Activated CD8-positive, alpha-beta memory T cell treated with anti-CD3 and anti-CD28 coated beads for 1 hour (primary cell): ENCODE measurements around the gene THBS1.
A peak's percentile ranks its signal among the peaks of the same experiment; 100 is the strongest.

Experiments used
- DNase-seq, 2 donors: peaks; one replicate each; pipeline ENCODE4 v3.0.0-alpha.2; 2020; ENCODE audit warnings: low read depth in 1 of 2; ENCODE audit errors: extremely low read depth in 1 of 2

Gene THBS1

GRCh38 chr15:39573287-39573686, 7.6 kb upstream of the THBS1 start:
- no peak for DNase-seq

- no peak for DNase-seq
These were observed 7.0 kb upstream of the THBS1 start for GRCh38 chr15:39573844-39574243.

- DNase-seq = no peak
These were observed 6.5 kb upstream of the THBS1 start for GRCh38 chr15:39574427-39574826.

- no peak for DNase-seq
These were observed 5.7 kb upstream of the THBS1 start for GRCh38 chr15:39575180-39575579.

GRCh38 chr15:39578851-39579486, 1.9 kb upstream of the THBS1 start:
- no peak for DNase-seq

GRCh38 chr15:39579487-39580116, 1.3 kb upstream of the THBS1 start:
- no peak for DNase-seq

- peak; percentile 47 to 80 for DNase-seq
These were observed 778 bp upstream of the THBS1 start for GRCh38 chr15:39580117-39580484.

- no peak for DNase-seq
These were observed 438 bp downstream of the THBS1 start for GRCh38 chr15:39581242-39581792.

GRCh38 chr15:39581793-39582285, 960 bp downstream of the THBS1 start:
- DNase-seq = no peak

GRCh38 chr15:39582286-39582976, 1.6 kb downstream of the THBS1 start:
- no peak for DNase-seq

- DNase-seq = no peak
These were observed 2.2 kb downstream of the THBS1 start for GRCh38 chr15:39582977-39583595.

- DNase-seq = no peak
These were observed 2.9 kb downstream of the THBS1 start for GRCh38 chr15:39583596-39584265.

GRCh38 chr15:39584266-39584659, 3.4 kb downstream of the THBS1 start:
- no peak for DNase-seq

GRCh38 chr15:39584662-39585388, 3.9 kb downstream of the THBS1 start:
- DNase-seq = no peak

- DNase-seq = no peak
These were observed 4.5 kb downstream of the THBS1 start for GRCh38 chr15:39585389-39585841.

GRCh38 chr15:39585871-39586301, 5.0 kb downstream of the THBS1 start:
- no peak for DNase-seq

GRCh38 chr15:39586387-39587095, 5.7 kb downstream of the THBS1 start:
- no peak for DNase-seq

- no peak for DNase-seq
These were observed 6.3 kb downstream of the THBS1 start for GRCh38 chr15:39587096-39587721.
